Lower leg skin (tissue), 3 donors: ENCODE measurements around the gene RSKR.

ENCODE experiments used
- POLR2A ChIP-seq, 2 donors: fragments of 450-650 bp; IDR thresholded peaks; one replicate each; pipeline ENCODE4 v1.6.1; 2016 to 2017; ENCODE audit warnings: antibody characterized with exemption in 2 of 2, mild to moderate bottlenecking in 1 of 2, moderate library complexity in 1 of 2
- TF ChIP-seq, protein P1 (sequence below), 3 donors: fragments of 450-650 bp; IDR thresholded peaks; one replicate each; pipeline ENCODE4 v1.5.1; 2016; ENCODE audit warnings: antibody characterized with exemption in 3 of 3, mild to moderate bottlenecking in 3 of 3, moderate library complexity in 2 of 3

DNA sequence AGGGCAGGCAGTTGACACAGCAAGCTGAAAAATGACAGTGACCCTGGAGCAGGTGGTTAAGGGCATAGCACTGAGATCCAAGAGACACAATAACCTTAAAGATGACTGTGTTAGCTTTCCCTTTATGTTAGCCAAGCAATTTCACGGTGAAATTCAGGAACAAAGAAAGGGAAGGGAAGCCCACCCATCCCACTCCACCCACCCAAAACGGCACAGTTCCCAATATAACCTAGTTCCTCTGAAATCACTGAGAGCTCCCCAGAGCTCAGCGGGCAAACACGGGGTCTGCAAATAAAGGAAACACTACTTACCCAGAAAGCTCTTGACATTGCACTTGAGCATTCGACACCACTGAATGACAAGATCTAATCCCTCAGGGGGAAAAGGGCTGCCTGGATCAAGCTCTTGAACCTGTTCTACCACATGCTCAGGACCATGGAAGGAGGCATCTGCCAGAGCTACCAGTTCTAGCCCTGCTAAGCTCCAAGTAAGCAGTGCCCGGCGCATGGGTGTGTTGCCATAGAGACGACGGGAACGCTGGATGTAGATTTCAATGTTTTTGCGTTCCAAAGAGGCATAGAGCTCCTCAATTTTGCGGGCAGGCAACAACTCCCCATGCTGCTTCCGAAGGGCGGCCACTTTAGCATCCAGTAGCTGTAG, 20.4 kb upstream of the RSKR start:
- TF ChIP-seq, protein P1, sequence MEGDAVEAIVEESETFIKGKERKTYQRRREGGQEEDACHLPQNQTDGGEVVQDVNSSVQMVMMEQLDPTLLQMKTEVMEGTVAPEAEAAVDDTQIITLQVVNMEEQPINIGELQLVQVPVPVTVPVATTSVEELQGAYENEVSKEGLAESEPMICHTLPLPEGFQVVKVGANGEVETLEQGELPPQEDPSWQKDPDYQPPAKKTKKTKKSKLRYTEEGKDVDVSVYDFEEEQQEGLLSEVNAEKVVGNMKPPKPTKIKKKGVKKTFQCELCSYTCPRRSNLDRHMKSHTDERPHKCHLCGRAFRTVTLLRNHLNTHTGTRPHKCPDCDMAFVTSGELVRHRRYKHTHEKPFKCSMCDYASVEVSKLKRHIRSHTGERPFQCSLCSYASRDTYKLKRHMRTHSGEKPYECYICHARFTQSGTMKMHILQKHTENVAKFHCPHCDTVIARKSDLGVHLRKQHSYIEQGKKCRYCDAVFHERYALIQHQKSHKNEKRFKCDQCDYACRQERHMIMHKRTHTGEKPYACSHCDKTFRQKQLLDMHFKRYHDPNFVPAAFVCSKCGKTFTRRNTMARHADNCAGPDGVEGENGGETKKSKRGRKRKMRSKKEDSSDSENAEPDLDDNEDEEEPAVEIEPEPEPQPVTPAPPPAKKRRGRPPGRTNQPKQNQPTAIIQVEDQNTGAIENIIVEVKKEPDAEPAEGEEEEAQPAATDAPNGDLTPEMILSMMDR (IDR thresholded peaks at IDR 0.05) = no peak
- TF ChIP-seq POLR2A (IDR thresholded peaks at IDR 0.05) = no peak
